ENCODE measurements around the gene SNCG.
"Not testable (repeated sequence)": the region's sequence is repeated elsewhere in the genome, so short reads cannot be mapped to it uniquely, and the experiment has no call there.

Gene SNCG

GRCh38 chr10:87000491-87000890, 42.1 kb downstream of the SNCG start:
- Histone ChIP-seq H3K4me1 (ENCODE audit: control insufficient read depth, insufficient read depth, low read length) (no peaks in the 10 kb centered on the region), H3K36me3 (ENCODE audit: control insufficient read depth, insufficient read depth, low read length) (no peaks in the 10 kb centered on the region)

GRCh38 chr10:87007124-87007523, 48.7 kb downstream of the SNCG start:
- not testable (repeated sequence) for H3K27me3 ChIP-seq (ENCODE audit: control insufficient read depth, insufficient read depth, low read length); H3K4me1 ChIP-seq (ENCODE audit: control insufficient read depth, insufficient read depth, low read length); H3K36me3 ChIP-seq (ENCODE audit: control insufficient read depth, insufficient read depth, low read length); H3K9ac ChIP-seq (ENCODE audit: low read length); H3K9me3 ChIP-seq (ENCODE audit: control insufficient read depth, low read length); H3K4me3 ChIP-seq (ENCODE audit: low read length)

More at GRCh38 chr10:87000491-87000890, 42.1 kb downstream of the SNCG start:
- Histone ChIP-seq H3K4me3 (ENCODE audit: low read length) (no peak overlapping the region), H3K27me3 (ENCODE audit: control insufficient read depth, insufficient read depth, low read length) (no peaks in the 10 kb centered on the region), H3K9ac (ENCODE audit: low read length) (no peak overlapping the region), H3K9me3 (ENCODE audit: control insufficient read depth, low read length) (no peaks in the 10 kb centered on the region)

- H3K9me3 ChIP-seq (ENCODE audit: control insufficient read depth, low read length); H3K36me3 ChIP-seq (ENCODE audit: control insufficient read depth, insufficient read depth, low read length); H3K9ac ChIP-seq (ENCODE audit: low read length); H3K4me1 ChIP-seq (ENCODE audit: control insufficient read depth, insufficient read depth, low read length); H3K4me3 ChIP-seq (ENCODE audit: low read length); H3K27me3 ChIP-seq (ENCODE audit: control insufficient read depth, insufficient read depth, low read length): not testable (repeated sequence)
Observed at GRCh38 chr10:87007674-87008073, 49.3 kb downstream of the SNCG start.

GRCh38 chr10:87008303-87008702, 49.9 kb downstream of the SNCG start:
- H3K9ac ChIP-seq (ENCODE audit: low read length); H3K4me3 ChIP-seq (ENCODE audit: low read length); H3K9me3 ChIP-seq (ENCODE audit: control insufficient read depth, low read length); H3K36me3 ChIP-seq (ENCODE audit: control insufficient read depth, insufficient read depth, low read length); H3K4me1 ChIP-seq (ENCODE audit: control insufficient read depth, insufficient read depth, low read length); H3K27me3 ChIP-seq (ENCODE audit: control insufficient read depth, insufficient read depth, low read length): not testable (repeated sequence)

GRCh38 chr10:87009134-87009696, 50.8 kb downstream of the SNCG start:
- H3K36me3 ChIP-seq (ENCODE audit: control insufficient read depth, insufficient read depth, low read length); H3K27me3 ChIP-seq (ENCODE audit: control insufficient read depth, insufficient read depth, low read length); H3K4me3 ChIP-seq (ENCODE audit: low read length); H3K9ac ChIP-seq (ENCODE audit: low read length); H3K9me3 ChIP-seq (ENCODE audit: control insufficient read depth, low read length); H3K4me1 ChIP-seq (ENCODE audit: control insufficient read depth, insufficient read depth, low read length): not testable (repeated sequence)
